Mucosa of gallbladder (tissue), 1 donor: ENCODE measurements around the gene PHACTR3. TPM values are rescaled to one million over a fixed set of nuclear protein-coding genes. Genes with fewer than 3 reads are reported as not detected.
A peak's percentile ranks its signal among the peaks of the same experiment; 100 is the strongest.

Experiments
- DNase-seq: peaks from one replicate; pipeline ENCODE4 v3.0.0-alpha.2; 2020; ENCODE audit warnings: low spot score
- total RNA-seq: library from RNA; stranded (reverse); gene quantifications from one replicate; pipeline ENCODE4 v1.2.1, GENCODE V29; 2021
- donor health status: DM: no; HTN: no; CAD: no.

The PHACTR3 gene
- total RNA-seq, 1 donor from 2014 or later: 6.9 TPM

- no peak for DNase-seq
These were observed 67.5 kb downstream of the PHACTR3 start for GRCh38 chr20:59671661-59672471.

- no peak for DNase-seq
These were observed 68.2 kb downstream of the PHACTR3 start for GRCh38 chr20:59672576-59672975.

GRCh38 chr20:59673288-59673997, 69.1 kb downstream of the PHACTR3 start:
- DNase-seq: no peak

- DNase-seq: no peak
These were observed 69.7 kb downstream of the PHACTR3 start for GRCh38 chr20:59673998-59674445.

- no peak for DNase-seq
These were observed 71.9 kb downstream of the PHACTR3 start for GRCh38 chr20:59676126-59676850.

GRCh38 chr20:59676851-59677182, 72.5 kb downstream of the PHACTR3 start:
- no peak for DNase-seq

GRCh38 chr20:59677586-59677985, 73.2 kb downstream of the PHACTR3 start:
- no peak for DNase-seq

GRCh38 chr20:59678288-59678687, 73.9 kb downstream of the PHACTR3 start:
- DNase-seq: no peak

- DNase-seq: no peak
These were observed 74.6 kb downstream of the PHACTR3 start for GRCh38 chr20:59678951-59679350.

GRCh38 chr20:59680148-59680650, 75.9 kb downstream of the PHACTR3 start:
- no peak for DNase-seq

- DNase-seq: no peak
These were observed 76.5 kb downstream of the PHACTR3 start for GRCh38 chr20:59680852-59681251.

GRCh38 chr20:59682603-59683002, 78.3 kb downstream of the PHACTR3 start:
- no peak for DNase-seq

- no peak for DNase-seq
These were observed 78.8 kb downstream of the PHACTR3 start for GRCh38 chr20:59683181-59683580.

- DNase-seq: no peak
These were observed 80.4 kb downstream of the PHACTR3 start for GRCh38 chr20:59684685-59685242.

GRCh38 chr20:59686404-59687346, 82.3 kb downstream of the PHACTR3 start:
- DNase-seq: no peak

GRCh38 chr20:59688356-59688755, 84.0 kb downstream of the PHACTR3 start:
- no peak for DNase-seq

GRCh38 chr20:59688999-59689398, 84.7 kb downstream of the PHACTR3 start:
- no peak for DNase-seq

GRCh38 chr20:59690101-59690500, 85.8 kb downstream of the PHACTR3 start:
- DNase-seq: no peak

- DNase-seq: no peak
These were observed 86.6 kb downstream of the PHACTR3 start for GRCh38 chr20:59690976-59691375.

GRCh38 chr20:59692139-59692538, 87.8 kb downstream of the PHACTR3 start:
- DNase-seq: peak; percentile 26

- no peak for DNase-seq
These were observed 89.2 kb downstream of the PHACTR3 start for GRCh38 chr20:59693587-59693986.
